Adrenal gland (tissue), 5 donors: ENCODE results near the gene DAGLB.

Experiments
- POLR2A ChIP-seq, 2 donors: fragments of 450-650 bp; IDR thresholded peaks; one replicate each; pipeline ENCODE4 v1.6.1; 2017; ENCODE audit warnings: antibody characterized with exemption in 2 of 2, mild to moderate bottlenecking in 2 of 2, moderate library complexity in 1 of 2
- TF ChIP-seq, protein P1 (sequence below), 6 experiments: fragments of 450-650 bp in 4 of 6; fragments of 200-600 bp in 2 of 6; sonication (generic) in 1 of 6; IDR thresholded peaks; 1 replicate in 5 of 6; 2 replicates in 1 of 6; pipeline versions ENCODE4 v1.5.1 to v1.8.0; 2016 to 2021; ENCODE audit warnings: antibody characterized with exemption in 6 of 6, mild to moderate bottlenecking in 2 of 6, moderate library complexity in 1 of 6
- donor health status: DM: no; HTN: no; CAD: no.

DNA sequence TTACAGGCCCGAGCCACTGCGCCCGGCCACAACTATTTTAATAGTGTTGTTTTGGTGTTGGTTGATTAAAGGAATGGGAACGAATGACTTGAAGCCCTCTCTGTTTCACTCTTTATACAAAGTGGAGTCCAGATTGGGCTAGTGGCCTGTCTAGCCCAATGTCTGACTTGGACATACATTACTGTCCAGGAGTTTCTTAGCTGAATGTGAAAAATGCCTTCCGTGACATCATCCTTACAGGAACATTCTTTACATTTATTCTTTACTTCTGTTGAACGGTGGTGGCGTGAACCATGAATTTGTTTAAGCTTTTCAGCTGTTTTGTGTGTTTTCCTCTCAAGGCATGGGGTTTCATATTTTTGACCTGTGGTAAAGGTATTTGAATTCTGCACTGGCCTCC lies 67.9 kb downstream of the DAGLB start:
- TF ChIP-seq, protein P1, sequence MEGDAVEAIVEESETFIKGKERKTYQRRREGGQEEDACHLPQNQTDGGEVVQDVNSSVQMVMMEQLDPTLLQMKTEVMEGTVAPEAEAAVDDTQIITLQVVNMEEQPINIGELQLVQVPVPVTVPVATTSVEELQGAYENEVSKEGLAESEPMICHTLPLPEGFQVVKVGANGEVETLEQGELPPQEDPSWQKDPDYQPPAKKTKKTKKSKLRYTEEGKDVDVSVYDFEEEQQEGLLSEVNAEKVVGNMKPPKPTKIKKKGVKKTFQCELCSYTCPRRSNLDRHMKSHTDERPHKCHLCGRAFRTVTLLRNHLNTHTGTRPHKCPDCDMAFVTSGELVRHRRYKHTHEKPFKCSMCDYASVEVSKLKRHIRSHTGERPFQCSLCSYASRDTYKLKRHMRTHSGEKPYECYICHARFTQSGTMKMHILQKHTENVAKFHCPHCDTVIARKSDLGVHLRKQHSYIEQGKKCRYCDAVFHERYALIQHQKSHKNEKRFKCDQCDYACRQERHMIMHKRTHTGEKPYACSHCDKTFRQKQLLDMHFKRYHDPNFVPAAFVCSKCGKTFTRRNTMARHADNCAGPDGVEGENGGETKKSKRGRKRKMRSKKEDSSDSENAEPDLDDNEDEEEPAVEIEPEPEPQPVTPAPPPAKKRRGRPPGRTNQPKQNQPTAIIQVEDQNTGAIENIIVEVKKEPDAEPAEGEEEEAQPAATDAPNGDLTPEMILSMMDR (IDR thresholded peaks at IDR 0.05): no peak
- TF ChIP-seq POLR2A (IDR thresholded peaks at IDR 0.05): no peak
